ENCODE results near the gene ECE1. TPM values are rescaled to one million over a fixed set of nuclear protein-coding genes. Genes with fewer than 3 reads are reported as not detected.

ECE1 gene
- total and polyA plus RNA-seq, 2 of the 8 experiments (the other 6 are each of a cell fraction or from before 2014, with no cell fraction given), result 21.4 to 36.8 TPM

DNA sequence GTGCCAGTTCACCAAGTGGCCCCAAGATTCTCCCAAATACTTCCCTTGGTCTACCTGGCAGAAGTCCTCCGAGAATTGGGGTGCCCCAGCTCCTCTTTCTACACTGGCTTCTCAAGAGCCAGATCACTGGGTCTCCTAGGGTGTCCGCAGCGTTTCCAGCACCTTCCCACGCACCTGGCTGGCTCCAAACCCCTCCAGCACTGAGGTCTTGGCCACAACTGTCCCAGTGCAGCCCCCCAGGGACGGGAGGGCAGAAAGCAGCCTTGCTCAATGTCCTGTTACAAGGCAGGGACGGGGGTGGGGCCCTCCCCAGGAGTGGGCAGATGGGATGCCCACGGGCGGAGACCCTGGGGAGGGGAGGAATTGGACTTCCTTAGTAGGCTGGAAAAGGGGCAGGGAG lies 1.1 kb downstream of the ECE1 start (continued):
- TF ChIP-seq JUND (IDR thresholded peaks at IDR 0.05; ENCODE audit: low read length), result no peak
- no peak for TF ChIP-seq SIRT6 (IDR thresholded peaks at IDR 0.05; ENCODE audit: low read length)
- TF ChIP-seq YY1 (IDR thresholded peaks at IDR 0.05; ENCODE audit: low read depth, low read length), result no peak
